IMR-90 (cell line): ENCODE measurements around the gene KCMF1. TPM values are rescaled to one million over a fixed set of nuclear protein-coding genes. Genes with fewer than 3 reads are reported as not detected.
A peak's percentile ranks its signal among the peaks of the same experiment; 100 is the strongest.

Experiments used
- ATAC-seq: fragments of 200-7000 bp; cut with Tn5 transposase; 2 replicates; pipeline ENCODE4 v1.9.1; 2020; ENCODE audit warnings: low read depth, mild to moderate bottlenecking, moderate library complexity
- BruUV-seq: library from RNA; stranded (reverse); fragments of 400-500 nt; replicated peaks from 2 replicates; lab custom pipeline; 2021; lab: Mats Ljungman, UMichigan
- CTCF ChIA-PET: fragments of 300-600 bp; formaldehyde crosslinking; extraction: SDS; loops from one replicate; lab custom pipeline; 2021; ENCODE audit warnings: antibody characterized with exemption; lab: Yijun Ruan, JAX
- POLR2A ChIA-PET: fragments of 300-600 bp; sonication (Branson Sonifier 250); formaldehyde crosslinking; loops from one replicate; lab custom pipeline; 2022; ENCODE audit warnings: antibody characterized with exemption; ENCODE audit not compliant: unreplicated experiment; lab: Charles Lee
- DNase-seq: peaks from one replicate; pipeline ENCODE4 v3.0.0; 2013
- H2AFZ ChIP-seq: replicated peaks from 2 replicates; pipeline ENCODE3; 2013; ENCODE audit warnings: low read length, mild to moderate bottlenecking; ENCODE audit not compliant: poor library complexity
- H2AK5ac ChIP-seq: 2 replicates; pipeline ENCODE4 v1.6.1; 2013; ENCODE audit warnings: low read depth, low read length, inconsistent platforms
- H2AK9ac ChIP-seq: replicated peaks from 2 replicates; pipeline ENCODE3; 2013; ENCODE audit warnings: mild to moderate bottlenecking, low read depth, low read length, moderate library complexity; ENCODE audit not compliant: poor library complexity
- H2BK120ac ChIP-seq: 2 replicates; pipeline ENCODE4 v1.6.1; 2013; ENCODE audit warnings: low read depth, low read length, inconsistent platforms
- H2BK15ac ChIP-seq: 3 replicates; pipeline ENCODE4 v1.6.1; 2013; ENCODE audit warnings: low read depth, low read length, inconsistent platforms
- H2BK20ac ChIP-seq: 2 replicates; pipeline ENCODE4 v1.6.1; 2013; ENCODE audit warnings: low read depth, mild to moderate bottlenecking, inconsistent platforms, low read length, moderate library complexity
- H2BK5ac ChIP-seq: 2 replicates; pipeline ENCODE4 v1.6.1; 2013; ENCODE audit warnings: mild to moderate bottlenecking, low read depth, low read length, inconsistent platforms; ENCODE audit not compliant: poor library complexity, severe bottlenecking
- H3K14ac ChIP-seq: replicated peaks from 2 replicates; pipeline ENCODE4 v1.6.1; 2013; ENCODE audit warnings: low read depth, low read length, inconsistent platforms
- H3K18ac ChIP-seq: 2 replicates; pipeline ENCODE4 v1.6.1; 2013; ENCODE audit warnings: low read depth, low read length, control low read depth
- H3K23ac ChIP-seq: 2 replicates; pipeline ENCODE4 v1.6.1; 2013; ENCODE audit warnings: low read depth, low read length, inconsistent platforms
- H3K27ac ChIP-seq: 2 replicates; pipeline ENCODE4 v1.5.1; 2013; ENCODE audit warnings: mild to moderate bottlenecking, control low read depth, low read length; ENCODE audit not compliant: insufficient read depth
- H3K27me3 ChIP-seq: 2 replicates; pipeline ENCODE4 v1.6.1; 2013; ENCODE audit warnings: low read length; ENCODE audit not compliant: control insufficient read depth, insufficient read depth
- H3K36me3 ChIP-seq: 2 replicates; pipeline ENCODE4 v1.6.1; 2013; ENCODE audit warnings: low read length, mixed read lengths; ENCODE audit not compliant: control insufficient read depth, insufficient read depth
- H3K4ac ChIP-seq: 2 replicates; pipeline ENCODE4 v1.6.1; 2013; ENCODE audit warnings: low read depth, low read length, inconsistent platforms
- H3K4me1 ChIP-seq: 2 replicates; pipeline ENCODE4 v1.6.1; 2013; ENCODE audit warnings: low read length, mixed read lengths; ENCODE audit not compliant: control insufficient read depth, insufficient read depth
- H3K4me2 ChIP-seq: 2 replicates; pipeline ENCODE4 v1.6.1; 2013; ENCODE audit warnings: low read depth, mild to moderate bottlenecking, control low read depth, low read length, moderate library complexity
- H3K4me3 ChIP-seq: 2 replicates; pipeline ENCODE4 v1.5.1; 2013; ENCODE audit warnings: low read depth, mild to moderate bottlenecking, control low read depth, low read length, moderate library complexity; ENCODE audit not compliant: insufficient read depth
- H3K56ac ChIP-seq: 2 replicates; pipeline ENCODE4 v1.6.1; 2013; ENCODE audit warnings: low read length, inconsistent platforms; ENCODE audit not compliant: insufficient read depth; ENCODE audit errors: extremely low read depth
- H3K79me1 ChIP-seq, 2 experiments: 2 replicates each; pipeline ENCODE4 v1.6.1; 2013; ENCODE audit warnings: low read length in 2 of 2, inconsistent platforms in 1 of 2, low read depth in 1 of 2
- H3K9ac ChIP-seq: 2 replicates; pipeline ENCODE4 v1.6.1; 2013; ENCODE audit warnings: low read depth, low read length, control low read depth
- H3K9me1 ChIP-seq: 2 replicates; pipeline ENCODE4 v1.6.1; 2013; ENCODE audit warnings: low read length, inconsistent platforms; ENCODE audit not compliant: insufficient read depth
- H3K9me3 ChIP-seq: 2 replicates; pipeline ENCODE4 v1.6.1; 2013; ENCODE audit warnings: low read length; ENCODE audit not compliant: control insufficient read depth, insufficient read depth
- H4K20me1 ChIP-seq: 2 replicates; pipeline ENCODE4 v1.6.1; 2013; ENCODE audit warnings: low read length, inconsistent platforms; ENCODE audit not compliant: insufficient read depth
- H4K5ac ChIP-seq: 2 replicates; pipeline ENCODE4 v1.6.1; 2013; ENCODE audit warnings: mild to moderate bottlenecking, low read depth, low read length, control low read depth
- H4K8ac ChIP-seq, 2 experiments: 2 replicates each; pipeline ENCODE4 v1.6.1; 2013; ENCODE audit warnings: low read depth in 2 of 2, low read length in 2 of 2, control low read depth in 1 of 2, inconsistent platforms in 1 of 2
- H4K91ac ChIP-seq: 2 replicates; pipeline ENCODE4 v1.6.1; 2013; ENCODE audit warnings: low read depth, low read length, inconsistent platforms; ENCODE audit not compliant: insufficient read depth
- BHLHE40 ChIP-seq: fragments of 150-350 bp; IDR thresholded peaks from 2 replicates; pipeline ENCODE4 v1.6.1; 2016; ENCODE audit warnings: mild to moderate bottlenecking, low read depth, low read length
- CHD1 ChIP-seq: IDR thresholded peaks from 2 replicates; pipeline ENCODE4 v1.6.1; 2012; ENCODE audit warnings: low read depth, low read length, improper control_type of control experiment
- CTCF ChIP-seq: conservative IDR thresholded peaks from 2 replicates; pipeline ENCODE4 v1.5.1; 2012; ENCODE audit warnings: mild to moderate bottlenecking, low read depth, low read length, improper control_type of control experiment
- FOS ChIP-seq: fragments of 150-350 bp; IDR thresholded peaks from 2 replicates; pipeline ENCODE4 v1.6.1; 2016; ENCODE audit warnings: low read depth, low read length
- MAFK ChIP-seq: IDR thresholded peaks from 2 replicates; pipeline ENCODE4 v1.6.1; 2012; ENCODE audit warnings: low read depth, low read length, improper control_type of control experiment
- MAZ ChIP-seq: IDR thresholded peaks from 2 replicates; pipeline ENCODE4 v1.6.1; 2012; ENCODE audit warnings: low read depth, mild to moderate bottlenecking, low read length, improper control_type of control experiment, moderate library complexity, borderline replicate concordance
- MXI1 ChIP-seq: IDR thresholded peaks from 2 replicates; pipeline ENCODE4 v1.6.1; 2012; ENCODE audit warnings: low read depth, mild to moderate bottlenecking, low read length, moderate library complexity, borderline replicate concordance
- NFE2L2 ChIP-seq: fragments of 150-350 bp; IDR thresholded peaks from 2 replicates; pipeline ENCODE4 v1.6.1; 2016; ENCODE audit warnings: low read depth, mild to moderate bottlenecking, low read length
- POLR2A ChIP-seq: IDR thresholded peaks from 2 replicates; pipeline ENCODE4 v1.6.1; 2012; ENCODE audit warnings: mild to moderate bottlenecking, low read depth, low read length
- RAD21 ChIP-seq: IDR thresholded peaks from 2 replicates; pipeline ENCODE4 v1.6.1; 2012; ENCODE audit warnings: low read length, improper control_type of control experiment
- RCOR1 ChIP-seq: IDR thresholded peaks from 2 replicates; pipeline ENCODE4 v1.6.1; 2012; ENCODE audit warnings: mild to moderate bottlenecking, low read length, improper control_type of control experiment; ENCODE audit not compliant: insufficient replicate concordance
- RFX5 ChIP-seq: IDR thresholded peaks from 2 replicates; pipeline ENCODE4 v1.8.0; 2012; ENCODE audit warnings: low read depth, mild to moderate bottlenecking, low read length, moderate library complexity
- SMC3 ChIP-seq: fragments of 150-350 bp; IDR thresholded peaks from 2 replicates; pipeline ENCODE4 v1.6.1; 2016; ENCODE audit warnings: low read depth, mild to moderate bottlenecking, antibody characterized with exemption, low read length, moderate library complexity
- WGBS, 2 experiments: methylation state at CpG; one replicate each; pipeline versions ENCODE4 v1.1.5 to v1.1.7; 2013; ENCODE audit warnings: missing lambda C conversion rate in 2 of 2; ENCODE audit not compliant: insufficient read length in 1 of 2; ENCODE audit errors: extremely low coverage in 2 of 2; 5-methylcytosine and 5-hydroxymethylcytosine counted together
- dilution Hi-C: fragments of 300-500 bp; cut with HindIII; formaldehyde crosslinking; loops from one replicate; pipeline ENCODE4 v1.14.3; 2018; ENCODE audit warnings: low sequenced_read_pairs; ENCODE audit not compliant: unreplicated experiment
- in situ Hi-C: fragments of 300-500 bp; cut with MboI; formaldehyde crosslinking; loops from 3 replicates; pipeline ENCODE4 v1.14.3; 2019; ENCODE audit warnings: low sequenced_read_pairs, inconsistent platforms, mixed read lengths
- intact Hi-C: fragments of 100-400 bp; cut with micrococcal nuclease; formaldehyde crosslinking; loops from 2 replicates; pipeline ENCODE4 v1.10.0; 2022
- polyA plus RNA-seq, 3 experiments: library from polyadenylated mRNA; depleted of rRNA; stranded (reverse); fragments of >200 nt; gene quantifications; 2 replicates each; pipeline ENCODE4 v1.2.3, GENCODE V29; 2012; ENCODE audit warnings: low replicate concordance in 1 of 3
- total RNA-seq: library from RNA; depleted of rRNA; stranded (reverse); fragments of >200 nt; gene quantifications from 2 replicates; pipeline ENCODE4 v1.2.3, GENCODE V29; 2012
- TF ChIP-seq, protein P1 (sequence below): fragments of 150-350 bp; IDR thresholded peaks from 2 replicates; pipeline ENCODE4 v1.6.1; 2016; ENCODE audit warnings: low read depth, mild to moderate bottlenecking, low read length, moderate library complexity, borderline replicate concordance
- TF ChIP-seq, protein P2 (sequence below): fragments of 150-350 bp; IDR thresholded peaks from 2 replicates; pipeline ENCODE4 v1.6.1; 2017; ENCODE audit warnings: mild to moderate bottlenecking, antibody characterized with exemption, low read length, low read depth

The KCMF1 gene
- total and polyA plus RNA-seq, 2 of the 4 experiments (the other 2 are of a cell fraction), result 49.9 to 108 TPM

- no TSS peak for BruUV-seq
- Histone ChIP-seq H3K9me3 (no peaks in the 10 kb centered on the region), H3K9ac (no peak overlapping the region), H3K23ac (peak overlapping the region; percentile 18; the same call in 1 of the 2 replicates), H4K20me1 (peaks cover 46% of the 10 kb centered on the region), H3K56ac (no peak overlapping the region), H3K4me3 (no peak overlapping the region), H4K5ac (no peak overlapping the region), H2AK5ac (no peak overlapping the region), H3K4ac (no peak overlapping the region), H3K27me3 (no peaks in the 10 kb centered on the region), H3K79me1 (peaks cover 44 to 67% of the 10 kb centered on the region in 2 experiments), H3K4me1 (peaks cover 2% of the 10 kb centered on the region; the same call in 1 of the 2 replicates), H2BK5ac (no peak overlapping the region), H2BK15ac (no peak overlapping the region), H3K36me3 (peaks cover 40% of the 10 kb centered on the region), H3K4me2 (no peak overlapping the region), H2AFZ (no peak overlapping the region), H3K9me1 (peaks cover 13% of the 10 kb centered on the region), H2AK9ac (no peak overlapping the region), H4K91ac (no peak overlapping the region), H3K27ac (no peak overlapping the region), H2BK20ac (no peak overlapping the region), H2BK120ac (no peak overlapping the region), H4K8ac (no peak overlapping the region), H3K14ac (no peak overlapping the region), H3K18ac (no peak overlapping the region)
- 100% methylated on average over 1 of the region's 2 CpGs; no CpG with 5 or more reads in 1 of the 2 experiments for WGBS, 2 experiments
- no peak for ATAC-seq
- ChIA-PET CTCF (interaction anchor here (0.5 to 1.3 kb wide), 2 partner anchors 16 to 175 kb away, joined by 3 to 5 read pairs; no protein-coding TSS in a partner anchor), POLR2A (no interaction called here)
- in situ Hi-C loops (no loop called here), intact Hi-C loops (no loop called here), dilution Hi-C loops (no loop called here)
- TF ChIP-seq, protein P1, sequence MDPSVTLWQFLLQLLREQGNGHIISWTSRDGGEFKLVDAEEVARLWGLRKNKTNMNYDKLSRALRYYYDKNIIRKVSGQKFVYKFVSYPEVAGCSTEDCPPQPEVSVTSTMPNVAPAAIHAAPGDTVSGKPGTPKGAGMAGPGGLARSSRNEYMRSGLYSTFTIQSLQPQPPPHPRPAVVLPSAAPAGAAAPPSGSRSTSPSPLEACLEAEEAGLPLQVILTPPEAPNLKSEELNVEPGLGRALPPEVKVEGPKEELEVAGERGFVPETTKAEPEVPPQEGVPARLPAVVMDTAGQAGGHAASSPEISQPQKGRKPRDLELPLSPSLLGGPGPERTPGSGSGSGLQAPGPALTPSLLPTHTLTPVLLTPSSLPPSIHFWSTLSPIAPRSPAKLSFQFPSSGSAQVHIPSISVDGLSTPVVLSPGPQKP, result no peak
- TF ChIP-seq MAZ (no peak), CTCF (no peak), NFE2L2 (no peak), CHD1 (no peak), SMC3 (no peak), RAD21 (no peak), BHLHE40 (no peak), FOS (no peak), RFX5 (no peak), MXI1 (no peak), MAFK (no peak), RCOR1 (no peak), POLR2A (no peak)
- TF ChIP-seq, protein P2, sequence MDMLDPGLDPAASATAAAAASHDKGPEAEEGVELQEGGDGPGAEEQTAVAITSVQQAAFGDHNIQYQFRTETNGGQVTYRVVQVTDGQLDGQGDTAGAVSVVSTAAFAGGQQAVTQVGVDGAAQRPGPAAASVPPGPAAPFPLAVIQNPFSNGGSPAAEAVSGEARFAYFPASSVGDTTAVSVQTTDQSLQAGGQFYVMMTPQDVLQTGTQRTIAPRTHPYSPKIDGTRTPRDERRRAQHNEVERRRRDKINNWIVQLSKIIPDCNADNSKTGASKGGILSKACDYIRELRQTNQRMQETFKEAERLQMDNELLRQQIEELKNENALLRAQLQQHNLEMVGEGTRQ, result no peak
- DNase-seq, result no peak
Observed at GRCh38 chr2:85033388-85033787, 62.4 kb downstream of the KCMF1 start.
